Measurements from ENCODE around the gene SASS6.
A peak's percentile ranks its signal among the peaks of the same experiment; 100 is the strongest.

Gene SASS6

GRCh38 chr1:100132566-100133477, at the start of gene SASS6, which contains the start of gene TRMT13:
Gene SASS6 (minus strand): TSS chr1:100132930. CDS start chr1:100132814, 116 bp downstream.
Gene TRMT13 (plus strand): TSS chr1:100133163. CDS start chr1:100133169, 6 bp downstream.
- DNase-seq (ENCODE audit: low read depth) = peak; percentile 93

GRCh38 chr1:100178091-100178490, 45.4 kb upstream of the SASS6 start, which contains the start of gene LRRC39:
Gene LRRC39 (minus strand): TSS chr1:100178256. CDS start chr1:100168516, 9,740 bp downstream.
- DNase-seq (ENCODE audit: low read depth) = no peak

GRCh38 chr1:100177295-100178041, 44.7 kb upstream of the SASS6 start:
- no peak for DNase-seq (ENCODE audit: low read depth)

GRCh38 chr1:100168051-100168450, 35.3 kb upstream of the SASS6 start:
- DNase-seq (ENCODE audit: low read depth) = no peak

- DNase-seq (ENCODE audit: low read depth) = no peak
Measured at GRCh38 chr1:100164702-100165101, 32.0 kb upstream of the SASS6 start.

GRCh38 chr1:100164216-100164615, 31.5 kb upstream of the SASS6 start:
- no peak for DNase-seq (ENCODE audit: low read depth)

GRCh38 chr1:100162881-100163280, 30.2 kb upstream of the SASS6 start:
- DNase-seq (ENCODE audit: low read depth) = no peak

- DNase-seq (ENCODE audit: low read depth) = no peak
Measured at GRCh38 chr1:100152271-100152670, 19.5 kb upstream of the SASS6 start.

GRCh38 chr1:100151679-100152078, 18.9 kb upstream of the SASS6 start:
- no peak for DNase-seq (ENCODE audit: low read depth)

GRCh38 chr1:100147875-100148274, 15.1 kb upstream of the SASS6 start:
- no peak for DNase-seq (ENCODE audit: low read depth)

GRCh38 chr1:100146958-100147357, 14.2 kb upstream of the SASS6 start:
- no peak for DNase-seq (ENCODE audit: low read depth)

GRCh38 chr1:100145116-100145515, 12.4 kb upstream of the SASS6 start:
- DNase-seq (ENCODE audit: low read depth) = no peak

- DNase-seq (ENCODE audit: low read depth) = no peak
Measured at GRCh38 chr1:100142343-100142742, 9.6 kb upstream of the SASS6 start.

GRCh38 chr1:100141192-100141591, 8.5 kb upstream of the SASS6 start:
- DNase-seq (ENCODE audit: low read depth) = no peak

- no peak for DNase-seq (ENCODE audit: low read depth)
Measured at GRCh38 chr1:100137602-100138001, 4.9 kb upstream of the SASS6 start.

- DNase-seq (ENCODE audit: low read depth) = no peak
Measured at GRCh38 chr1:100134872-100135271, 2.1 kb upstream of the SASS6 start.

- DNase-seq (ENCODE audit: low read depth) = no peak
Measured at GRCh38 chr1:100131623-100132022, 1.1 kb downstream of the SASS6 start.

GRCh38 chr1:100130552-100131077, 2.1 kb downstream of the SASS6 start:
- no peak for DNase-seq (ENCODE audit: low read depth)

GRCh38 chr1:100127226-100127625, 5.5 kb downstream of the SASS6 start:
- DNase-seq (ENCODE audit: low read depth) = no peak

- DNase-seq (ENCODE audit: low read depth) = no peak
Measured at GRCh38 chr1:100122177-100122576, 10.6 kb downstream of the SASS6 start.

- no peak for DNase-seq (ENCODE audit: low read depth)
Measured at GRCh38 chr1:100115524-100115923, 17.2 kb downstream of the SASS6 start.

- DNase-seq (ENCODE audit: low read depth) = no peak
Measured at GRCh38 chr1:100109554-100110066, 23.1 kb downstream of the SASS6 start.
